ENCODE data around the gene RBMS1.

The RBMS1 gene

DNA sequence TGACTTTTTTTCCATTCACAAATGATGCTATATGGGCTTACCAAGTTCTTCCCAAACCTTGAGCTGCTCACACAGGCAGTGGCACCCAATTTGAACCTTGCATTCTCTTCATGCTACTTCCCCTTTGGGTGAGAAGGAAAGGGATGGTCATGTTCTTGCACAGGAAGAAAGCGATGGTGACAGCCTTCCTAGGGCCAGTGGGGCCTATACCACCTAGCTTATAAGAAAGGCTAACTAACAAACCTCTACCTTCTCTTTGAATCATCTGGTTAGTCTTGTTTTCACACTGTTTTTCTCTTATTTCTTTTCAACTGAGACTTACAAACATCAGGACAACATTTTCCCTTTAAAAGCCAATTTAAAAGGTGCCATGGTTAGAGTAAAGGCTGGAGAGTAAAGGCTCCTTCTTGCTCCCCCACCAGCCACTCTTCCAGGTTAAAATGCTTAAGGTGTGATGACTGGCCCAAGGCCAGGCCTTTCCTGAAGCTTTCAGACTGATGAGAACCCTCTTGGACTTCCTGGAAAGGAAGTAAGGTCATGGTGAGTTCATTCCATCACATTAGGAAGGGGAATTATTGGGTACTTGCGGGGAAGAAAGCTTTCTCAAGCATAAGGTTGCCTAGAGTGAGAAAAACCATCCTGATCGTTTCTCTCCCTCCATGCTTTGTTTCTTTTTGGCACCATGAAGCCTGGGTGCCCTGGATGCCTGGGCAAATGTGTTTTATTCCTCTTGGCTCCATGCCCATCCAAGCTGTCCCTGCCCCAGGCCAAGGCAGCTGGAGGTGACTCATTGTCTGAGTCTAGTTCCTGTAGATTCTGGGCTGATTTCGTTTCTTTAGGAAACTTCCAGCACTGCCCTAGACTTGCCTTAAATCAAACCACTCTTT lies 252.1 kb downstream of the RBMS1 start:
- no peak for DNase-seq

DNA sequence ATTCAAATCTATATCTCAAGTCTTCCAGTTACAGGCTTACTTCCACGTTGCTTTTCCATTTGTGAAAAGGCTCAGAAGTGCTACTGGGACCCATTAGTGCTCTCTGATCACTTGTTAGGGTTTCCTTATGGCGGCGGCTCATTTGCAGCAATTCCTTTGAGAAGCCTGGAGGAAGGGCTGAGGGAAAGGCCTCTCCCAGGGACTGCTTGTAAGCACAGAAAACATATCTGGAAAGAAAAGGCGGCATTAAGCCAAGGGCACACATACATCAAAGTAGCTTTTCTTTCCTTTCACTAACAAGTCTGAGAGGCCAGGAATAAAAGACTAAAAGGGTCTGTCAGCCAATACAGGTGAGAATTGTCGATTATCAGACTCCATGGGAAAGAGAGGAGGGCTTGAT lies 254.2 kb downstream of the RBMS1 start:
- no peak for DNase-seq

DNA sequence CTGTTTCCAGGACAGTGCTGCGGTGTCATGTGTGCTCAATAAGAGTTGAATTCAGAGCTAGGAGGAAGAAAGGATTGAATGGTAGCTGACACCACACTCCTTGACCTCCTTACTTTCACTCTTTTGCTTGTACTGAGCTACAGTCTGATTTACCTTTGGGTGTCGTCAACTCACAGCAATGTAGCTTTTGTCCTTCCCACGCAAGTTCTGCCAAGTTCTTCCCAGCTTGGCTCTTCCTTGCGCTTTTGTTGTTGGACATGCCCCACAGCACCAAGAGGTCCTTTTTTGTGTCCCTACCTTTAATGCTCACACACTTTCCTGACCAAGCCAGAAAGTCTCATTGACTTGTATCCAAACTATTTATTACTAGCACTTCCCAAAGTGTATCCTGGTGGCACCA lies 255.2 kb downstream of the RBMS1 start:
- DNase-seq = no peak

DNA sequence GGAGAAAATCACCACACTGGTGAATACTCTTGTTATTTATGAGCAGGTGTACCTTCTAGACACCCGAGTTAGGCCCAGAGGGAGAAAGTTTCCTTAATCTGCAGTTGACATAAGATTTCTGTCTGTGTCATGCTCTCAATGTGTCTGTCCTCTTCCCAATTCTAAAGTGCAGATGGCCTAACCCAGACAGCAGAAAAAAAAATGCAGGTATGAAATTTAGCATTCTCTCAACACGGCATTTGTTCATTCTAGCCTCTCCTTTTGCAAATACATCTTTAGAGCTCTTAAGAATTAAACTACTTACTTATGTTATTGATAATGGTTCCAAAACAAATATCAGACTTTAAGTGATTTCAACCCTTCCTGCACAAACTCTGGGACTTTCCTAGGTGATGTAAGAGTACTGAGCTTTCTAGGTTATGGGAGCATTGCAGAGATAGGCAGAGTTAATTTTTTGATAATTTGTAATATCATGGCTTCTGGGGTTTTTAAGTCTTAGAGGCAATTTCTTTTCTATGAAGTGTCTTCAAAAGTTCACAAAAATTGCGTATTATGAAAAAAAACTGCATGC lies 260.6 kb downstream of the RBMS1 start:
- no peak for DNase-seq

DNA sequence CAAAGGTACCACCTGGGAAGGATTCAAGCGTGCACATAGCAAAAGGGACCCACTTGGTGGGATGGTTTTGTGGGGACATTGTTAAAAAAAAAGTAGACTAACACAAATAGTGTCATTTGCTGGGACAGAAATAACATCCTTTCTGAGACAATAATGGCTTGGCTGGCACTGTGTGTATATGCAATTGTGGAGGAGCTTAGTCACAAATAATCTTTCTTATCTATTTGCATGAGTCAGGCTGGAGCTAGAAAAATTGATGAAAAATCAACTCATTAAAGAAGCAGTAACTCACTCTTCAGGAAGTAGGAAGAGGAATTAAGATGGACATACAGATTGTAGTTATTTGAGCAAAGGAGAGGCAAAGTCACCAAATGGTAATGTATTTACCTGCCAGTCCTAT lies 264.0 kb downstream of the RBMS1 start:
- no peak for DNase-seq

DNA sequence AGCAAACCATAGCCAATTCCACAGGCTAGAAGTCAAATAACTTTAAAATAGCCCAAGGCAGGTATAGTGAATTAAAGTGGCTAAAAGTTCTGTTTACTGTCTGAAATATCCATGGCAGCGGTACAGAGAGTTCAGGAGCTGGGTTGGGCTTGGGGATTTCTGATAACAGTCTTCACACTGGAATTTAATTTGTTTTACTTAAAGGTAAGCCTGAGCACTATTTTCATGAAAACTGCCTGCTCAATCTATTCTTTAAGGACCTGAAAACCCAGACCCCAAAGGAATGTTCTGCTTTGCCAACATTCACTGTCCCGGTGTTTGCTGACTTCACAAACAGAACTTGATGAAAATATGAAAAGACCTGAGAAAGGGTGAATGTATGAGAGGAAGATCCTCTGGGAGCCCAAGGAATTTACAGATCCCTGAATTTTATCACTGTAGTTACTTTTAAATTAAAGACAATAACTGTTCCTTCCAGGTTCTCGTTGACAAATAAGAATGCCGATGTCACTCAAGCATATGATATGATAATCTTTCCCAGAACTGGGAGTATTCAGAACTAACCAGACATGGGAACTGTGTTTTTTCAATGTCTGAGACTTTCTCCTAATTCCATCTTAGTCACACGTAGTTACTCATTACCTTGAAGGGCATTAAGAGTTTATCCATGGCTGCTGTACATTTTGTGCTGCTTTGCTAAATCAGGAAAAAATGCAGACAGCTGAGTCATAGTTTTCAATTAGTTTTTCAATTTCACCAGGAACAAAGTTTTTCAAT lies 265.3 kb downstream of the RBMS1 start:
- DNase-seq = no peak

DNA sequence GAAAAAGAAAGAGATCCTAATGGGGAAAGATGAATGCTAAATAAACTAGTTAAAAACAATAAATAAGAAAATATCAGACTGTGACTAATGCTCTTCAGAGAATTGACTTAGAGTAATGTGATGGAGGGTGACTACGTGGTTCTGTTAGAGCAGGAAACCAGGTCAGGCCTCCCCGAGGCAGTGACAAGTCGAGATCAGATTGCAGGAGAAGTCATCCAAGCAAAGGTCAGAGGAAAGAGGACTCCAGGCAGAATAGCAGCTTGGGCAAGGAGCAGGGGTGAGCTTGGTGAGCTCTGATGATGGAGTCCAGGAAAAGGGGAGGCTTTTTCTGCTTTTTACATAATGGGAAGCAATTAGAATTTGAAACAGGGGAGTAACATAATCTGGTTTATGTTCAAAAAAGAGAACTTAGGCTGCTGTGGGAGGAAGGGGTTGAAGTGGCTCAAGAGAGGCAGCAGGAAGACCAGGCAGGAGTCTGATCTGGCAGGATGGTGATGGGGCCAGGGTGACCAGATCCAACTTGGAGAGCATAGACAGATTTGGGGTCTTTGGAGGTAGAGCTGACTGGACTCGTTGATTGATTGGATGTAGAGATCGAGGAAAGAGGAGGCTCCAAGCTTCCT lies 266.2 kb downstream of the RBMS1 start:
- no peak for DNase-seq

DNA sequence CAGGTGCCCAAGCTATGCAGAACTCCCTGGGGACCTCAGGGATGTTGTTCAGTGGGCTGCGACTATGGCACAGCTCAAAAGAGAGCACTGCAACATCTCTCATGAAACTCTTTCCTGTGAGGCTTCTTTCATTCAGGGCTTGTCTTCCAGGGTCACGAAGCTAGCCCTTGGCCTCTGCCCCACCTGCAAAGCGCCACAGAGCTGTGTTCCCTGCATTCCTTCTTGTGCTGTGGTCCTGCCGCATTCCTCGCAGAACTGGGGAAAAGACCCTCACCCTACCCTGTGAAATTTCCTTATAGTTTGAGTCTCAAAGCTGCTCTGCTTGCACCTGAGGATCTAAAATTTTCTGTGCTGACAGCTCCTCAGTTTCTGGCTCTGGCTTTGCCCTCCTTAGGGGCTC lies 267.2 kb downstream of the RBMS1 start:
- DNase-seq = no peak

DNA sequence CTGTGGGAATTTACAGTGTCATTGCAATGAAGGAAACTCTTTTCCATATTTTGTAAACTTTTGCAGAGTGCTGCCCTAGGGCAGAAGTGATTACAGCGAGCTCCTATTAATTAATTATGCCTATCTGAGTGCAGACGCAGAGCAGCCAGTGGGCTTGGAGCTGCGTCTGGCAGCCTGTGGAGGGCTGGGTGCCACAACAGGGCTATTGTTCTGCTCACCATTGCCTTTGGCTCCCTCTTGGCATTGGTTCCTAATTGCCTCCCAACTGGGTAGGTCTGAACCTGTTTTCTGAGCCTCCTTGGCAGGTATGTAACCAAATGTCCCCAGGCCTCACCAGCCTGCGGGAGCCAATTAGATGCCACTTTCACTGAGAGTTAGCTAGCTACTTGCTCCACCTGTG lies 267.9 kb downstream of the RBMS1 start:
- no peak for DNase-seq

DNA sequence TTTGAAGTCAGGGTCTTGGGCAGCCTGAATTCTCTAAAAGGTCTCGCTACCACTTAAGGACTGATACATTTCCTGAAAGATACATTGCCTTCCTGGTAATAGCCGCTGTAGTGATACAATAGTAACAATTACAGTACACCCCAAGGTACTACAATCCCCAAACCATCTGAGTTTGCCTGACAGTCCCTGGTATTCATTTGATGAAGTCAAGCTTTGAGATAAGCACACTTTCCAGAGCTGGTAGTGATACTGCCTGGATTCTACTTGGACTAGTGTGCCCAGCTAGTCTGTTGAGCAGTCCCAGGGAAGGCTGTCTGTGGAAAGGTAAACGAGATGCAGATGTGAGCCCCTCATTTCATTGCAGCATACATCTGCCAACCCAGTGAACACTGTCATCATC lies 269.1 kb downstream of the RBMS1 start:
- no peak for DNase-seq

DNA sequence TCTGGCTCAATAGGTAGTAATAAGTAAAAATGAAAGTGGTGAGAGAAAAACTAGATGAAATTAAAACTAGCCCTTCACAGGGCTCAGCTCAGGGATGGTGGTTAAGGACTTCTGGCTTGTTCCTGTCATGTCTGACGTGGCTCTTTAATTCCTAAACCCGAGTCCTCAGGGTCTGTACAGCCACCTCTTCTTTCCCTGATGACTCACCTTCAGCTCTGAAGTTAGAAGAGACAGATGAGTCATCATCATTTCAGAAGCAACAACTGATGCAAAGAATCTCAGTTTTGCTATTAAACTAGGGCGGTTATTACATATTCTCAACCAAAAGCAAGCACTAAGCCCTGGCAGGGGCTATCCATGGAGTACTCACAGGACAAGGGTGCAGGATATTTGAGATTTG lies 269.5 kb downstream of the RBMS1 start:
- no peak for DNase-seq

DNA sequence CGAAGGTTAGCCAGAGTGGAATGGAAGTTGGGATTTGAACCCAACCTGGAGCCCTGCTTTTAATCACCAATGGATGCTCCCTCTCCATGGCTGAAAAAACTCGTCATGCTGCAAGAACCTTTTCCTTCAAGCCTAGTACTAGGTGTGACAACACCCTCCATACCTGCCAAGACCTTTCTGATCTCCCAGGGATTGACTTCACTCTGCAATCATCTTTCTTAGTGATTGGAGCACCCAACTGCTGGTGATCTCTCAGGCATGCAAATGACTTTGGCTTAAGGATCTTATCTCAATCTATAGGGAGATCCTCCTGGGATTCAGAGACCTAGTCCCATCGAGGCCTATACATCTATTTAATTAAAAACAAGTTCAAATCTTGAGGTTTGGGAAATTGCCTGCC lies 270.0 kb downstream of the RBMS1 start:
- DNase-seq = no peak

DNA sequence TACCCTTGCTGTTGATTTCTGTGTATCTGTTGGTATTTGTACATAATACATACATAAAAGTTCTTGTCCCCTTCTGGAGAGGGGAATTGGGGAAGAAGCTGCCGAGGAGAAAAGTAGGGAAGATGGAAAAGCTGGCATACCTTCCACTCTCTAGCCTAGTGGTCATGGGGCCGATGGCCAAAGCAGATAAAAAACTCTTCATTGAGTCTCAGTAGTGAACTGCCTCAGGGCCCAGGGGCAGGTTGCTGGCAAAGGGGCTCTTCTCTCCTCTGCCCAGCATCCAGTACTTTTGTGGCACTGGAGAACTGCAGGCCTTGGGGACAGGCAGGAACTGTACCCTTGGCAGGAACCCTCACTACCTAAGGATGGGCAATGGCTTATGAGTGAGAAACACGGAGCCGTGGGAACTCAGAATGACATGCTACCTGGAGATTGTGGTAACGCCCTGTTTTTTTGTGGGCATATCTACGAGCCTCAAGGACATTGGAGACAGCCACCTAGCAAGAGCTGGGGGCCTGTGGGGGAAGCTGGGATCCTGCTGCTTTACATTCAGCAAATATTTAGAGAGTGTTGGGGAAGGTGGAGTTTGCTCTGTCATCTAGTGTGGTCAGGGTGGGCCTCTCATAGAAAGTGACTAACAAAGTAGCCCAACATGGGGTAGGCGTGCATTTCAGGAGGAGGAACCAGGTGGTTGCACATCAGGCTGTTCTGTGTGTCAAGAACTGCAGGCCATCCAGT lies 270.9 kb downstream of the RBMS1 start:
- DNase-seq = no peak
